Panc1 (cell line): ENCODE data around the gene LRRC1. TPM values are rescaled to one million over a fixed set of nuclear protein-coding genes. Genes with fewer than 3 reads are reported as not detected.
A peak's percentile ranks its signal among the peaks of the same experiment; 100 is the strongest.

Experiments
- ATAC-seq: fragments of 200-7000 bp; cut with Tn5 transposase; 2 replicates; pipeline ENCODE4 v1.9.1; 2020; ENCODE audit warnings: mild to moderate bottlenecking, moderate library complexity
- BruUV-seq: library from RNA; stranded (reverse); fragments of 400-500 nt; replicated peaks from 2 replicates; lab custom pipeline; 2021; lab: Mats Ljungman, UMichigan
- CTCF ChIA-PET: fragments of 300-600 bp; sonication (Branson Sonifier 250); formaldehyde crosslinking; loops from one replicate; lab custom pipeline; 2022; ENCODE audit warnings: antibody characterized with exemption; lab: Charles Lee
- POLR2A ChIA-PET: fragments of 300-600 bp; sonication (Branson Sonifier 250); formaldehyde crosslinking; loops from one replicate; lab custom pipeline; 2022; ENCODE audit warnings: antibody characterized with exemption; lab: Charles Lee
- DNase-seq: peaks from one replicate; pipeline ENCODE4 v3.0.0-alpha.2; 2010; ENCODE audit warnings: low read depth, low spot score
- H3K27ac ChIP-seq: 2 replicates; pipeline ENCODE4 v1.5.1; 2011; ENCODE audit warnings: mild to moderate bottlenecking, low read length, inconsistent platforms
- H3K27me3 ChIP-seq: fragments of 200-500 bp; sonication (Bioruptor generic); 2 replicates; pipeline ENCODE4 v1.6.0; 2014; ENCODE audit warnings: low read length, inconsistent platforms; ENCODE audit not compliant: control insufficient read depth, insufficient read depth
- H3K36me3 ChIP-seq: fragments of 200-500 bp; sonication (Bioruptor generic); 2 replicates; pipeline ENCODE4 v1.5.1; 2014; ENCODE audit warnings: inconsistent platforms, mild to moderate bottlenecking, low read length, moderate library complexity; ENCODE audit not compliant: control insufficient read depth, insufficient read depth
- H3K4me1 ChIP-seq: 2 replicates; pipeline ENCODE4 v1.5.1; 2011; ENCODE audit warnings: inconsistent platforms, mild to moderate bottlenecking, low read length, moderate library complexity; ENCODE audit not compliant: control insufficient read depth, insufficient read depth
- H3K4me3 ChIP-seq, 2 experiments: 2 replicates each; pipeline ENCODE4 v1.5.1; 2011 to 2012; ENCODE audit warnings: low read depth in 2 of 2, low read length in 2 of 2, mild to moderate bottlenecking in 2 of 2, inconsistent platforms in 1 of 2, moderate library complexity in 1 of 2
- H3K9me3 ChIP-seq: fragments of 200-500 bp; sonication (Bioruptor generic); 2 replicates; pipeline ENCODE4 v1.5.1; 2014; ENCODE audit warnings: low read depth, mild to moderate bottlenecking, inconsistent platforms, low read length, moderate library complexity; ENCODE audit not compliant: control insufficient read depth, insufficient read depth
- CTCF ChIP-seq: fragments of 450-650 bp; IDR thresholded peaks from 2 replicates; pipeline ENCODE4 v1.5.1; 2017; ENCODE audit warnings: mild to moderate bottlenecking
- POLR2AphosphoS5 ChIP-seq: IDR thresholded peaks from 2 replicates; pipeline ENCODE4 v1.6.1; 2012; ENCODE audit warnings: mild to moderate bottlenecking, low read depth, low read length, moderate library complexity
- REST ChIP-seq, 2 experiments: IDR thresholded peaks; 2 replicates each; pipeline ENCODE4 v1.6.1; 2011 to 2012; ENCODE audit warnings: low read depth in 2 of 2, control low read depth in 1 of 2, low read length in 1 of 2, mild to moderate bottlenecking in 1 of 2, moderate library complexity in 1 of 2; ENCODE audit not compliant: insufficient read depth in 1 of 2
- SIN3A ChIP-seq: IDR thresholded peaks from 2 replicates; pipeline ENCODE4 v1.6.1; 2012; ENCODE audit warnings: low read depth, mild to moderate bottlenecking, low read length, moderate library complexity, borderline replicate concordance; ENCODE audit not compliant: insufficient read depth
- TCF7L2 ChIP-seq: IDR thresholded peaks from 2 replicates; pipeline ENCODE4 v1.6.1; 2011; ENCODE audit warnings: mild to moderate bottlenecking, low read depth, low read length, inconsistent platforms
- in situ Hi-C: cut with HindIII; loops from 2 replicates; pipeline ENCODE4 v1.10.0; 2016; ENCODE audit warnings: low sequenced_read_pairs, low pct_unique_long_range_greater_than_20kb
- intact Hi-C: fragments of 100-400 bp; cut with micrococcal nuclease; formaldehyde crosslinking; loops from one replicate; pipeline ENCODE4 v1.10.0; 2022; ENCODE audit not compliant: unreplicated experiment
- total RNA-seq: library from RNA; stranded (reverse); gene quantifications from one replicate; pipeline ENCODE4 v1.2.1, GENCODE V29; 2021; ENCODE audit not compliant: unreplicated experiment

Gene LRRC1
- total RNA-seq, 1 experiment from 2014 or later: 13.8 TPM

GRCh38 chr6:53813801-53814200 is 19.0 kb downstream of the LRRC1 start:
- Histone ChIP-seq H3K27ac (no peak overlapping the region), H3K36me3 (no peaks in the 10 kb centered on the region), H3K4me1 (0 out of 2 replicates have a peak, but pooled peaks cover 7% of the 10 kb centered on the region), H3K9me3 (no peaks in the 10 kb centered on the region), H3K27me3 (no peaks in the 10 kb centered on the region), H3K4me3 (no peak overlapping the region)
- no TSS peak for BruUV-seq
- ChIA-PET CTCF (no interaction called here), POLR2A (no interaction called here)
- in situ Hi-C loops (no loop called here), intact Hi-C loops (no loop called here)
- TF ChIP-seq POLR2AphosphoS5: no peak
- TF ChIP-seq TCF7L2: no peak
- TF ChIP-seq CTCF: no peak
- TF ChIP-seq SIN3A: no peak
- TF ChIP-seq REST (IDR thresholded peaks at IDR 0.05; ENCODE audit: insufficient read depth in 1 of 2, low read depth in 2 of 2, low read length in 1 of 2): no peak
- no peak for DNase-seq
- no peak for ATAC-seq

GRCh38 chr6:53814353-53814752 is 19.5 kb downstream of the LRRC1 start:
- H3K4me3 ChIP-seq: no peak overlapping the region
- ATAC-seq (0 out of 2 replicates have a peak, but pooled peaks have one; percentile 36), DNase-seq (no peak)
- H3K9me3 ChIP-seq: no peaks in the 10 kb centered on the region
- ChIA-PET CTCF (no interaction called here), POLR2A (no interaction called here)
- no peak overlapping the region for H3K27ac ChIP-seq
- TF ChIP-seq POLR2AphosphoS5 (no peak), SIN3A (no peak), REST (IDR thresholded peaks at IDR 0.05; ENCODE audit: insufficient read depth in 1 of 2, low read depth in 2 of 2, low read length in 1 of 2) (no peak), CTCF (no peak), TCF7L2 (no peak)
- H3K4me1 ChIP-seq: 0 out of 2 replicates have a peak, but pooled peaks cover 7% of the 10 kb centered on the region
- no TSS peak for BruUV-seq
- intact Hi-C loops (no loop called here), in situ Hi-C loops (no loop called here)
- no peaks in the 10 kb centered on the region for H3K27me3 ChIP-seq
- no peaks in the 10 kb centered on the region for H3K36me3 ChIP-seq
